PC-3 (cell line): ENCODE data around the gene EPHB2. TPM values are rescaled to one million over a fixed set of nuclear protein-coding genes. Genes with fewer than 3 reads are reported as not detected.

Source experiments
- ATAC-seq: fragments of 200-7000 bp; cut with Tn5 transposase; 2 replicates; pipeline ENCODE4 v1.9.1; 2020; ENCODE audit warnings: mild to moderate bottlenecking, moderate library complexity
- BruUV-seq: library from RNA; stranded (reverse); fragments of 400-500 nt; replicated peaks from 2 replicates; lab custom pipeline; 2021; lab: Mats Ljungman, UMichigan
- CTCF ChIA-PET: fragments of 300-600 bp; sonication (Branson Sonifier 250); formaldehyde crosslinking; loops from one replicate; lab custom pipeline; 2022; ENCODE audit warnings: antibody characterized with exemption; lab: Charles Lee
- POLR2A ChIA-PET: fragments of 300-600 bp; sonication (Branson Sonifier 250); formaldehyde crosslinking; loops from one replicate; lab custom pipeline; 2022; ENCODE audit warnings: antibody characterized with exemption; ENCODE audit not compliant: unreplicated experiment; lab: Charles Lee
- DNase-seq: peaks from one replicate; pipeline ENCODE4 v3.0.0-alpha.2; 2015
- H2AFZ ChIP-seq: fragments of 300-600 bp; sonication (generic); 2 replicates; pipeline ENCODE4 v1.6.0; 2016; ENCODE audit warnings: antibody characterized with exemption, low read length
- H3F3A ChIP-seq: fragments of 300-600 bp; sonication (generic); one replicate; pipeline ENCODE4 v1.6.0; 2017; ENCODE audit warnings: antibody characterized with exemption, low read length, control low read depth, mild to moderate bottlenecking; ENCODE audit not compliant: unreplicated experiment
- H3K27ac ChIP-seq: fragments of 300-600 bp; sonication (generic); 2 replicates; pipeline ENCODE4 v1.5.1; 2016; ENCODE audit warnings: mild to moderate bottlenecking, low read length
- H3K27me3 ChIP-seq: fragments of 300-600 bp; sonication (generic); 2 replicates; pipeline ENCODE4 v1.6.1; 2016; ENCODE audit warnings: low read length, mixed read lengths
- H3K36me3 ChIP-seq: fragments of 300-600 bp; sonication (generic); 2 replicates; pipeline ENCODE4 v1.6.1; 2016; ENCODE audit warnings: low read depth, mixed run types, low read length, mixed read lengths
- H3K4me1 ChIP-seq: fragments of 300-600 bp; sonication (generic); 2 replicates; pipeline ENCODE4 v1.5.1; 2016; ENCODE audit warnings: low read length; ENCODE audit not compliant: insufficient read depth
- H3K4me2 ChIP-seq: fragments of 300-600 bp; sonication (generic); 2 replicates; pipeline ENCODE4 v1.6.0; 2016; ENCODE audit warnings: low read length
- H3K4me3 ChIP-seq: fragments of 300-600 bp; sonication (generic); 2 replicates; pipeline ENCODE4 v1.5.1; 2016; ENCODE audit warnings: mild to moderate bottlenecking, low read length, mixed read lengths
- H3K79me2 ChIP-seq: fragments of 300-600 bp; sonication (generic); 2 replicates; pipeline ENCODE4 v1.6.1; 2017; ENCODE audit warnings: low read length, mixed read lengths
- H3K9ac ChIP-seq: fragments of 300-600 bp; sonication (generic); 2 replicates; pipeline ENCODE4 v1.6.0; 2016; ENCODE audit warnings: mild to moderate bottlenecking, low read length
- H3K9me2 ChIP-seq: fragments of 300-600 bp; sonication (generic); replicated peaks from 2 replicates; pipeline ENCODE4 v1.6.1; 2016; ENCODE audit warnings: mixed run types, low read length, mixed read lengths
- H3K9me3 ChIP-seq: fragments of 300-600 bp; sonication (generic); 2 replicates; pipeline ENCODE4 v1.6.1; 2016; ENCODE audit warnings: low read length, mixed read lengths
- H4K20me1 ChIP-seq: fragments of 300-600 bp; sonication (generic); 2 replicates; pipeline ENCODE4 v1.6.1; 2016; ENCODE audit warnings: low read length, mixed read lengths
- EZH2 ChIP-seq: fragments of 300-600 bp; sonication (generic); IDR thresholded peaks from one replicate; pipeline ENCODE4 v1.6.1; 2017; ENCODE audit warnings: antibody characterized with exemption, mild to moderate bottlenecking, low read length; ENCODE audit not compliant: unreplicated experiment
- EZH2phosphoT487 ChIP-seq: fragments of 300-600 bp; sonication (generic); IDR thresholded peaks from 2 replicates; pipeline ENCODE4 v1.6.1; 2018; ENCODE audit warnings: mild to moderate bottlenecking, antibody characterized with exemption, low read length, borderline replicate concordance
- intact Hi-C: fragments of 100-400 bp; cut with micrococcal nuclease; formaldehyde crosslinking; loops from 2 replicates; pipeline ENCODE4 v1.9.0; 2023
- total RNA-seq: library from RNA; depleted of rRNA; stranded (reverse); fragments of >200 nt; gene quantifications from 2 replicates; pipeline ENCODE4 v1.2.3, GENCODE V29; 2014
- TF ChIP-seq, protein P1 (sequence below): fragments of 300-600 bp; sonication (generic); conservative IDR thresholded peaks from 2 replicates; pipeline ENCODE4 v1.5.1; 2017; ENCODE audit warnings: antibody characterized with exemption, low read depth, mild to moderate bottlenecking, low read length

Gene EPHB2
- total RNA-seq, 1 experiment from 2014 or later, result 23.2 TPM

DNA sequence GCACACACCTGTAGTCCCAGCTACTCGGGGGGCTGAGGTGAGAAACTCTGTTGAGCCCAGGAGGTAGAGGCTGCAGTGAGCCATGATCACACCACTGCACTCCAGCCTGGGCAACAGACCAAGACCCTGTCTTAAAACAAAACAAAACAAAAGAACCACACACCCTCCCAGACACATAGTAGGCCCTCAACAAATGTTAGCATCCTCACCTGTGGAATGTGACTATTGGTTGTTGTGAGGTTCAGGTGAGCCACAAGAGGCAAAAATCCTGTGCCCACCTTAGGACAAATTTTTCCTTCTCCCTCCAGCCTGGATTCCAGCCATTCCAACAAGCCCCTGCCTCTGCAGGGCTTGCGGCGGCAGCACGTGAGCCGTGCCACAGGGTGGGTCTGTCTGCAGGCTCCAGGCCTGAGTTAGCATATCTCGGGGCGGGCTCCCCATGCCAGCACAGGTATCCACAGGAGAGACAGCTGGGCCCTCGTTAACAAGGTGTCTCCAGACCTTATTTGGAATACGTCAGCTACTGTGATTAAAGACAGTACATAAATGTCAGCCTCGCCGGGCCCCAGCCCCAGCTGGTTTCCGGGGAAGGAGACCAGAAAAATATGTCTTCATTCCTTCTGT is 40.2 kb upstream of the EPHB2 start:
- H3K9ac ChIP-seq, result no peak overlapping the region
- H4K20me1 ChIP-seq, result no peaks in the 10 kb centered on the region
- no peak for ATAC-seq
- TF ChIP-seq EZH2phosphoT487 (no peak), EZH2 (no peak)
- TF ChIP-seq, protein P1, sequence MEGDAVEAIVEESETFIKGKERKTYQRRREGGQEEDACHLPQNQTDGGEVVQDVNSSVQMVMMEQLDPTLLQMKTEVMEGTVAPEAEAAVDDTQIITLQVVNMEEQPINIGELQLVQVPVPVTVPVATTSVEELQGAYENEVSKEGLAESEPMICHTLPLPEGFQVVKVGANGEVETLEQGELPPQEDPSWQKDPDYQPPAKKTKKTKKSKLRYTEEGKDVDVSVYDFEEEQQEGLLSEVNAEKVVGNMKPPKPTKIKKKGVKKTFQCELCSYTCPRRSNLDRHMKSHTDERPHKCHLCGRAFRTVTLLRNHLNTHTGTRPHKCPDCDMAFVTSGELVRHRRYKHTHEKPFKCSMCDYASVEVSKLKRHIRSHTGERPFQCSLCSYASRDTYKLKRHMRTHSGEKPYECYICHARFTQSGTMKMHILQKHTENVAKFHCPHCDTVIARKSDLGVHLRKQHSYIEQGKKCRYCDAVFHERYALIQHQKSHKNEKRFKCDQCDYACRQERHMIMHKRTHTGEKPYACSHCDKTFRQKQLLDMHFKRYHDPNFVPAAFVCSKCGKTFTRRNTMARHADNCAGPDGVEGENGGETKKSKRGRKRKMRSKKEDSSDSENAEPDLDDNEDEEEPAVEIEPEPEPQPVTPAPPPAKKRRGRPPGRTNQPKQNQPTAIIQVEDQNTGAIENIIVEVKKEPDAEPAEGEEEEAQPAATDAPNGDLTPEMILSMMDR, result no peak
- no peak for DNase-seq
- POLR2A ChIA-PET, result no interaction called here
- no peaks in the 10 kb centered on the region for H3K36me3 ChIP-seq
- CTCF ChIA-PET, result no interaction called here
- H3K4me3 ChIP-seq, result no peak overlapping the region
- H3K4me1 ChIP-seq, result no peaks in the 10 kb centered on the region
- intact Hi-C loops, result no loop called here
- peaks cover 16% of the 10 kb centered on the region for H3K27me3 ChIP-seq
- H3K4me2 ChIP-seq, result no peak overlapping the region
- H2AFZ ChIP-seq, result no peak overlapping the region
- H3K9me2 ChIP-seq, result no peaks in the 10 kb centered on the region
- no peak overlapping the region for H3K27ac ChIP-seq
- no TSS peak for BruUV-seq
- no peaks in the 10 kb centered on the region for H3K79me2 ChIP-seq
- no peaks in the 10 kb centered on the region for H3K9me3 ChIP-seq
- no peaks in the 10 kb centered on the region for H3F3A ChIP-seq

DNA sequence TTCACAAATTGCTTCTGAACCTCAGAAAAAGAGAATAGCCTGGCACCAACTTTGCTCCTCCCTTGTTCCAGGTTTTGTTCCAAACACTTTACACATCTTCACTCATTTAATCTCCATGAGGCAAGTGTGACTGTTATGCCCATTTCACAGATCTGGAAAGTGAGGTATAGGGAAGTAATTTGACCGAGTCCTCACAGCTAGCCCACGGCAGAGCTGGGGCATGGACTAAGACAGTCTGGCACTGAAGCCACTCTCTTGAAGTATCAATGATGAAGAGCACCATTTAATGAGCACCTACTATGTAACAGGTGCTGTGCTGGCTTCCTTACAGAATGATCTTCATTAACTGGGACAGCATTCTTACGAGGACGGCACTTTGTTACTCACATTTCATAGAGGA is 38.6 kb upstream of the EPHB2 start:
- CTCF ChIA-PET, result no interaction called here
- H3K4me3 ChIP-seq, result no peak overlapping the region
- H3K4me2 ChIP-seq, result no peak overlapping the region
- H3K4me1 ChIP-seq, result no peaks in the 10 kb centered on the region
- H2AFZ ChIP-seq, result no peak overlapping the region
- DNase-seq (no peak), ATAC-seq (no peak)
- H3K9me2 ChIP-seq, result no peaks in the 10 kb centered on the region
- BruUV-seq, result no TSS peak
- no peaks in the 10 kb centered on the region for H3K79me2 ChIP-seq
- no peaks in the 10 kb centered on the region for H3F3A ChIP-seq
- no peak overlapping the region for H3K9ac ChIP-seq
- H3K27me3 ChIP-seq, result peaks cover 16% of the 10 kb centered on the region
- intact Hi-C loops, result no loop called here
- no peaks in the 10 kb centered on the region for H3K9me3 ChIP-seq
- no peaks in the 10 kb centered on the region for H3K36me3 ChIP-seq
- H3K27ac ChIP-seq, result no peak overlapping the region
- POLR2A ChIA-PET, result no interaction called here
- TF ChIP-seq, protein P1, result no peak
- TF ChIP-seq EZH2phosphoT487 (no peak), EZH2 (no peak)
- H4K20me1 ChIP-seq, result no peaks in the 10 kb centered on the region
